Thoracic aorta (tissue), 2 donors: ENCODE data around the gene SKA3. TPM values are rescaled to one million over a fixed set of nuclear protein-coding genes. Genes with fewer than 3 reads are reported as not detected.
"Not testable (repeated sequence)": the region's sequence is repeated elsewhere in the genome, so short reads cannot be mapped to it uniquely, and the experiment has no call there.

ENCODE experiments used
- ATAC-seq: fragments of 150-250 bp; one replicate; pipeline ENCODE4 v1.8.0; 2017; ENCODE audit warnings: low read depth; ENCODE audit not compliant: insufficient number of reproducible peaks, low FRiP score
- DNase-seq: peaks from one replicate; pipeline ENCODE4 v3.0.0-alpha.2; 2020; ENCODE audit warnings: low spot score
- H3K27ac ChIP-seq, 2 donors: fragments of 200-600 bp; sonication (generic); 1 replicate in 1 of 2; 2 replicates in 1 of 2; pipeline ENCODE4 v1.5.1; 2016; ENCODE audit warnings: mild to moderate bottlenecking in 2 of 2, moderate library complexity in 2 of 2
- H3K27me3 ChIP-seq: fragments of 200-600 bp; sonication (generic); replicated peaks from 2 replicates; pipeline ENCODE4 v1.6.0; 2016; ENCODE audit warnings: mild to moderate bottlenecking; ENCODE audit not compliant: insufficient read depth
- H3K36me3 ChIP-seq: fragments of 200-600 bp; sonication (generic); one replicate; pipeline ENCODE4 v1.5.1; 2016
- H3K4me1 ChIP-seq, 2 donors: fragments of 200-600 bp; sonication (generic); 1 replicate in 1 of 2; 2 replicates in 1 of 2; pipeline versions ENCODE4 v1.5.1 to v1.6.0; 2016; ENCODE audit warnings: low read depth in 2 of 2, mild to moderate bottlenecking in 1 of 2; ENCODE audit not compliant: control insufficient read depth in 1 of 2
- H3K4me3 ChIP-seq: fragments of 200-600 bp; sonication (generic); 2 replicates; pipeline ENCODE4 v1.5.1; 2016; ENCODE audit warnings: mild to moderate bottlenecking
- H3K9me3 ChIP-seq: fragments of 200-600 bp; sonication (generic); 2 replicates; pipeline ENCODE4 v1.5.1; 2016
- total RNA-seq, 2 donors: library from RNA; depleted of rRNA; stranded (reverse); fragments of >200 nt; gene quantifications; one replicate each; pipeline versions ENCODE4 v1.1.0 to v1.2.3, GENCODE V29; 2016
- TF ChIP-seq, protein P1 (sequence below): fragments of 200-600 bp; sonication (generic); IDR thresholded peaks from one replicate; pipeline ENCODE4 v1.5.1; 2019; ENCODE audit warnings: antibody characterized with exemption

Gene SKA3
- total RNA-seq, 2 donors from 2014 or later: not detected

DNA sequence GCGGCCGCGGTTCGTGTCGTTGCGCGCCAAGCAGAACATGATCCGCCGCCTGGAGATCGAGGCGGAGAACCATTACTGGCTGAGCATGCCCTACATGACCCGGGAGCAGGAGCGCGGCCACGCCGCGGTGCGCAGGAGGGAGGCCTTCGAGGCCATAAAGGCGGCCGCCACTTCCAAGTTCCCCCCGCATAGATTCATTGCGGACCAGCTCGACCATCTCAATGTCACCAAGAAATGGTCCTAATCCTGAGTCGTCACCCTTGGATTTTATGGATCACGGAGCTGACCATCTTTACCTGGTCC, 581 bp upstream of the SKA3 start:
- Histone ChIP-seq H3K27ac (peak overlapping the region; percentile 82 to 83), H3K27me3 (no peaks in the 10 kb centered on the region), H3K36me3 (no peaks in the 10 kb centered on the region), H3K4me1 (peaks cover 9 to 18% of the 10 kb centered on the region in 2 donors), H3K9me3 (no peaks in the 10 kb centered on the region), H3K4me3 (peak overlapping the region; percentile 84)
- TF ChIP-seq, protein P1, sequence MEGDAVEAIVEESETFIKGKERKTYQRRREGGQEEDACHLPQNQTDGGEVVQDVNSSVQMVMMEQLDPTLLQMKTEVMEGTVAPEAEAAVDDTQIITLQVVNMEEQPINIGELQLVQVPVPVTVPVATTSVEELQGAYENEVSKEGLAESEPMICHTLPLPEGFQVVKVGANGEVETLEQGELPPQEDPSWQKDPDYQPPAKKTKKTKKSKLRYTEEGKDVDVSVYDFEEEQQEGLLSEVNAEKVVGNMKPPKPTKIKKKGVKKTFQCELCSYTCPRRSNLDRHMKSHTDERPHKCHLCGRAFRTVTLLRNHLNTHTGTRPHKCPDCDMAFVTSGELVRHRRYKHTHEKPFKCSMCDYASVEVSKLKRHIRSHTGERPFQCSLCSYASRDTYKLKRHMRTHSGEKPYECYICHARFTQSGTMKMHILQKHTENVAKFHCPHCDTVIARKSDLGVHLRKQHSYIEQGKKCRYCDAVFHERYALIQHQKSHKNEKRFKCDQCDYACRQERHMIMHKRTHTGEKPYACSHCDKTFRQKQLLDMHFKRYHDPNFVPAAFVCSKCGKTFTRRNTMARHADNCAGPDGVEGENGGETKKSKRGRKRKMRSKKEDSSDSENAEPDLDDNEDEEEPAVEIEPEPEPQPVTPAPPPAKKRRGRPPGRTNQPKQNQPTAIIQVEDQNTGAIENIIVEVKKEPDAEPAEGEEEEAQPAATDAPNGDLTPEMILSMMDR: no peak
- ATAC-seq (peak; percentile 21), DNase-seq (no peak)

- DNase-seq (no peak), ATAC-seq (no peak)
- Histone ChIP-seq H3K36me3 (no peaks in the 10 kb centered on the region), H3K9me3 (no peaks in the 10 kb centered on the region), H3K4me1 (peaks cover 9 to 18% of the 10 kb centered on the region in 2 donors), H3K27ac (peak overlapping the region in 1 of 2 donors; percentile 82), H3K27me3 (no peaks in the 10 kb centered on the region), H3K4me3 (peak overlapping the region; percentile 84)
- TF ChIP-seq, protein P1: no peak
Observed at GRCh38 chr13:21175656-21176214, 617 bp downstream of the SKA3 start.

DNA sequence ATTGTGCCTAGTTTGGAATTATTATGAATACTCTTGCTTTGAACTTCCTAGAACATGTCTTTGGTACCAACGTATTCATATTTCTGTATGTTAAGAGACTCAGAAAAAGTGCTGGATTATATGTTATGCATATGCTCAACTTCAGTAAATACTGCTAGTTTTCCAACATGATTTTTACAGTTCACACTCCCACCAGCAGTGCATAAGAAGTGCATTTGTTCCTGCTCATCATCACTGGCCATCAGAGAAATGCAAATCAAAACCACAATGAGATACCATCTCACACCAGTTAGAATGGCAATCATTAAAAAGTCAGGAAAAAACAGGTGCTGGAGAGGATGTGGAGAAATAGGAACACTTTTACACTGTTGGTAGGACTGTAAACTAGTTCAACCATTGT, 2.6 kb downstream of the SKA3 start:
- DNase-seq, H3K27ac ChIP-seq, H3K36me3 ChIP-seq, H3K27me3 ChIP-seq, ATAC-seq, H3K9me3 ChIP-seq, H3K4me3 ChIP-seq: not testable (repeated sequence)
- H3K4me1 ChIP-seq: peaks cover 9 to 18% of the 10 kb centered on the region in 2 donors

- no peak overlapping the region for H3K27ac ChIP-seq
- TF ChIP-seq, protein P1: no peak
- ATAC-seq (no peak), DNase-seq (no peak)
- peaks cover 0 to 5% of the 10 kb centered on the region in 2 donors for H3K4me1 ChIP-seq
- H3K4me3 ChIP-seq: no peak overlapping the region
- no peaks in the 10 kb centered on the region for H3K27me3 ChIP-seq
- no peaks in the 10 kb centered on the region for H3K9me3 ChIP-seq
- no peaks in the 10 kb centered on the region for H3K36me3 ChIP-seq
Observed at GRCh38 chr13:21171420-21171819, 4.9 kb downstream of the SKA3 start.

DNA sequence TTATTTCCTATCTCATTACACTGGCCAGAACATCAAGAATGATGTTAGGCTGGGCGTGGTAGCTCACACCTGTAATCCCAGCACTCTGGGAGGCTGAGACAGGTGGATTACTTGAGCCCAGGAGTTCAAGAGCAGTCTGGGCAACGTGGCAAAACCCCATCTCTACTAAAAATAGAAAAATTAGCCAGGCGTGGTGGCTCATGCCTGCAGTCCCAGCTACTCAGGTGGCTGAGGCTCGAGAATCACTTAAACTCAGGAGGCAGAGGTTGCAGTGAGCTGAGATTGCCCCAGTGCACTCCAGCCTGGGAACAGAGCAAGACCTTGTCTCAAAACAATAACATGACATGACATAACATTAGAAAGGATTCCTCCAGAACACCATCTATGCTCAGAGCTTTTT, 10.7 kb downstream of the SKA3 start:
- not testable (repeated sequence) for H3K27ac ChIP-seq, H3K4me3 ChIP-seq, DNase-seq, H3K4me1 ChIP-seq, H3K9me3 ChIP-seq, ATAC-seq, H3K27me3 ChIP-seq, H3K36me3 ChIP-seq

- Histone ChIP-seq H3K9me3 (no peaks in the 10 kb centered on the region), H3K4me3 (no peak overlapping the region), H3K27me3 (no peaks in the 10 kb centered on the region), H3K36me3 (no peaks in the 10 kb centered on the region), H3K27ac (no peak overlapping the region), H3K4me1 (no peaks in the 10 kb centered on the region)
- no peak for DNase-seq
- TF ChIP-seq, protein P1: no peak
- no peak for ATAC-seq
Observed at GRCh38 chr13:21164631-21165030, 11.7 kb downstream of the SKA3 start.
